ENCODE measurements around the gene CPM.

Gene CPM

GRCh38 chr12:68884251-68884650 is 48.7 kb downstream of the CPM start:
- no peaks in the 10 kb centered on the region for H3K27me3 ChIP-seq (replicated peaks; ENCODE audit: control insufficient read depth, insufficient read depth, low read length, poor library complexity, severe bottlenecking)
- H3K36me3 ChIP-seq (ENCODE audit: control insufficient read depth, insufficient read depth, low read length), result no peaks in the 10 kb centered on the region
- H3K27ac ChIP-seq (ENCODE audit: insufficient read depth, low read length, poor library complexity, severe bottlenecking), result no peak overlapping the region
- no peaks in the 10 kb centered on the region for H3K9me3 ChIP-seq (ENCODE audit: control insufficient read depth, low read length)
- no peak overlapping the region for H3K4me3 ChIP-seq (ENCODE audit: insufficient read depth, low read depth, low read length, poor library complexity, severe bottlenecking)
- no peaks in the 10 kb centered on the region for H3K4me1 ChIP-seq (ENCODE audit: control insufficient read depth, insufficient read depth, low read length, poor library complexity, severe bottlenecking)
- DNase-seq, result no peak

- no peaks in the 10 kb centered on the region for H3K36me3 ChIP-seq (ENCODE audit: control insufficient read depth, insufficient read depth, low read length)
- no peaks in the 10 kb centered on the region for H3K9me3 ChIP-seq (ENCODE audit: control insufficient read depth, low read length)
- no peak for DNase-seq
- no peak overlapping the region for H3K27ac ChIP-seq (ENCODE audit: insufficient read depth, low read length, poor library complexity, severe bottlenecking)
- H3K4me1 ChIP-seq (ENCODE audit: control insufficient read depth, insufficient read depth, low read length, poor library complexity, severe bottlenecking), result no peaks in the 10 kb centered on the region
- no peak overlapping the region for H3K4me3 ChIP-seq (ENCODE audit: insufficient read depth, low read depth, low read length, poor library complexity, severe bottlenecking)
- H3K27me3 ChIP-seq (replicated peaks; ENCODE audit: control insufficient read depth, insufficient read depth, low read length, poor library complexity, severe bottlenecking), result no peaks in the 10 kb centered on the region
Observed at GRCh38 chr12:68883151-68883550, 49.8 kb downstream of the CPM start.

GRCh38 chr12:68882251-68882964 is 50.6 kb downstream of the CPM start:
- no peaks in the 10 kb centered on the region for H3K27me3 ChIP-seq (replicated peaks; ENCODE audit: control insufficient read depth, insufficient read depth, low read length, poor library complexity, severe bottlenecking)
- H3K4me3 ChIP-seq (ENCODE audit: insufficient read depth, low read depth, low read length, poor library complexity, severe bottlenecking), result no peak overlapping the region
- no peak for DNase-seq
- no peak overlapping the region for H3K27ac ChIP-seq (ENCODE audit: insufficient read depth, low read length, poor library complexity, severe bottlenecking)
- no peaks in the 10 kb centered on the region for H3K4me1 ChIP-seq (ENCODE audit: control insufficient read depth, insufficient read depth, low read length, poor library complexity, severe bottlenecking)
- no peaks in the 10 kb centered on the region for H3K9me3 ChIP-seq (ENCODE audit: control insufficient read depth, low read length)
- no peaks in the 10 kb centered on the region for H3K36me3 ChIP-seq (ENCODE audit: control insufficient read depth, insufficient read depth, low read length)

- DNase-seq, result no peak
- Histone ChIP-seq H3K4me1 (ENCODE audit: control insufficient read depth, insufficient read depth, low read length, poor library complexity, severe bottlenecking) (no peaks in the 10 kb centered on the region), H3K4me3 (ENCODE audit: insufficient read depth, low read depth, low read length, poor library complexity, severe bottlenecking) (no peak overlapping the region)
Observed at GRCh38 chr12:68880660-68881325, 52.2 kb downstream of the CPM start.

GRCh38 chr12:68878846-68879245 is 54.1 kb downstream of the CPM start:
- H3K9me3 ChIP-seq (ENCODE audit: control insufficient read depth, low read length), result no peaks in the 10 kb centered on the region
- no peak overlapping the region for H3K27ac ChIP-seq (ENCODE audit: insufficient read depth, low read length, poor library complexity, severe bottlenecking)
- DNase-seq, result no peak
- no peaks in the 10 kb centered on the region for H3K27me3 ChIP-seq (replicated peaks; ENCODE audit: control insufficient read depth, insufficient read depth, low read length, poor library complexity, severe bottlenecking)
- no peaks in the 10 kb centered on the region for H3K4me1 ChIP-seq (ENCODE audit: control insufficient read depth, insufficient read depth, low read length, poor library complexity, severe bottlenecking)
- H3K4me3 ChIP-seq (ENCODE audit: insufficient read depth, low read depth, low read length, poor library complexity, severe bottlenecking), result no peak overlapping the region
- H3K36me3 ChIP-seq (ENCODE audit: control insufficient read depth, insufficient read depth, low read length), result no peaks in the 10 kb centered on the region

More at GRCh38 chr12:68880660-68881325, 52.2 kb downstream of the CPM start:
- Histone ChIP-seq H3K36me3 (ENCODE audit: control insufficient read depth, insufficient read depth, low read length) (no peaks in the 10 kb centered on the region), H3K27ac (ENCODE audit: insufficient read depth, low read length, poor library complexity, severe bottlenecking) (no peak overlapping the region), H3K27me3 (replicated peaks; ENCODE audit: control insufficient read depth, insufficient read depth, low read length, poor library complexity, severe bottlenecking) (no peaks in the 10 kb centered on the region), H3K9me3 (ENCODE audit: control insufficient read depth, low read length) (no peaks in the 10 kb centered on the region)

GRCh38 chr12:68878283-68878682 is 54.7 kb downstream of the CPM start:
- H3K4me3 ChIP-seq (ENCODE audit: insufficient read depth, low read depth, low read length, poor library complexity, severe bottlenecking), result no peak overlapping the region
- H3K36me3 ChIP-seq (ENCODE audit: control insufficient read depth, insufficient read depth, low read length), result no peaks in the 10 kb centered on the region
- H3K27ac ChIP-seq (ENCODE audit: insufficient read depth, low read length, poor library complexity, severe bottlenecking), result no peak overlapping the region
- H3K27me3 ChIP-seq (replicated peaks; ENCODE audit: control insufficient read depth, insufficient read depth, low read length, poor library complexity, severe bottlenecking), result no peaks in the 10 kb centered on the region
- no peak for DNase-seq
- no peaks in the 10 kb centered on the region for H3K4me1 ChIP-seq (ENCODE audit: control insufficient read depth, insufficient read depth, low read length, poor library complexity, severe bottlenecking)
- no peaks in the 10 kb centered on the region for H3K9me3 ChIP-seq (ENCODE audit: control insufficient read depth, low read length)

- Histone ChIP-seq H3K9me3 (ENCODE audit: control insufficient read depth, low read length) (no peaks in the 10 kb centered on the region), H3K27ac (ENCODE audit: insufficient read depth, low read length, poor library complexity, severe bottlenecking) (no peak overlapping the region), H3K4me1 (ENCODE audit: control insufficient read depth, insufficient read depth, low read length, poor library complexity, severe bottlenecking) (no peaks in the 10 kb centered on the region), H3K4me3 (ENCODE audit: insufficient read depth, low read depth, low read length, poor library complexity, severe bottlenecking) (no peak overlapping the region), H3K27me3 (replicated peaks; ENCODE audit: control insufficient read depth, insufficient read depth, low read length, poor library complexity, severe bottlenecking) (no peaks in the 10 kb centered on the region), H3K36me3 (ENCODE audit: control insufficient read depth, insufficient read depth, low read length) (no peaks in the 10 kb centered on the region)
- no peak for DNase-seq
Observed at GRCh38 chr12:68877583-68877982, 55.4 kb downstream of the CPM start.

- Histone ChIP-seq H3K9me3 (ENCODE audit: control insufficient read depth, low read length) (no peaks in the 10 kb centered on the region), H3K36me3 (ENCODE audit: control insufficient read depth, insufficient read depth, low read length) (no peaks in the 10 kb centered on the region), H3K4me3 (ENCODE audit: insufficient read depth, low read depth, low read length, poor library complexity, severe bottlenecking) (no peak overlapping the region), H3K27me3 (replicated peaks; ENCODE audit: control insufficient read depth, insufficient read depth, low read length, poor library complexity, severe bottlenecking) (no peaks in the 10 kb centered on the region), H3K4me1 (ENCODE audit: control insufficient read depth, insufficient read depth, low read length, poor library complexity, severe bottlenecking) (no peaks in the 10 kb centered on the region), H3K27ac (ENCODE audit: insufficient read depth, low read length, poor library complexity, severe bottlenecking) (no peak overlapping the region)
- no peak for DNase-seq
Observed at GRCh38 chr12:68876461-68876860, 56.5 kb downstream of the CPM start.

- Histone ChIP-seq H3K27ac (ENCODE audit: insufficient read depth, low read length, poor library complexity, severe bottlenecking) (no peak overlapping the region), H3K9me3 (ENCODE audit: control insufficient read depth, low read length) (no peaks in the 10 kb centered on the region), H3K4me1 (ENCODE audit: control insufficient read depth, insufficient read depth, low read length, poor library complexity, severe bottlenecking) (no peaks in the 10 kb centered on the region), H3K36me3 (ENCODE audit: control insufficient read depth, insufficient read depth, low read length) (no peaks in the 10 kb centered on the region), H3K27me3 (replicated peaks; ENCODE audit: control insufficient read depth, insufficient read depth, low read length, poor library complexity, severe bottlenecking) (no peaks in the 10 kb centered on the region), H3K4me3 (ENCODE audit: insufficient read depth, low read depth, low read length, poor library complexity, severe bottlenecking) (no peak overlapping the region)
- no peak for DNase-seq
Observed at GRCh38 chr12:68873316-68873715, 59.7 kb downstream of the CPM start.

GRCh38 chr12:68871921-68872320 is 61.0 kb downstream of the CPM start:
- Histone ChIP-seq H3K9me3 (ENCODE audit: control insufficient read depth, low read length) (no peaks in the 10 kb centered on the region), H3K36me3 (ENCODE audit: control insufficient read depth, insufficient read depth, low read length) (no peaks in the 10 kb centered on the region), H3K4me3 (ENCODE audit: insufficient read depth, low read depth, low read length, poor library complexity, severe bottlenecking) (no peak overlapping the region), H3K4me1 (ENCODE audit: control insufficient read depth, insufficient read depth, low read length, poor library complexity, severe bottlenecking) (no peaks in the 10 kb centered on the region), H3K27me3 (replicated peaks; ENCODE audit: control insufficient read depth, insufficient read depth, low read length, poor library complexity, severe bottlenecking) (no peaks in the 10 kb centered on the region), H3K27ac (ENCODE audit: insufficient read depth, low read length, poor library complexity, severe bottlenecking) (no peak overlapping the region)
- DNase-seq, result no peak

All from effector memory CD4-positive, alpha-beta T cell (primary cell).